Fibroblast of villous mesenchyme (primary cell): ENCODE results near the gene SIGLEC11. TPM values are rescaled to one million over a fixed set of nuclear protein-coding genes. Genes with fewer than 3 reads are reported as not detected.
A peak's percentile ranks its signal among the peaks of the same experiment; 100 is the strongest.

Experiments
- DNase-seq: peaks from one replicate; pipeline ENCODE4 v3.0.0-alpha.2; 2010; ENCODE audit warnings: low read depth
- H3K4me3 ChIP-seq: 2 replicates; pipeline ENCODE4 v1.5.1; 2011; ENCODE audit warnings: low read depth, mild to moderate bottlenecking, low read length
- CTCF ChIP-seq: IDR thresholded peaks from 2 replicates; pipeline ENCODE4 v1.5.1; 2012; ENCODE audit warnings: low read depth, mild to moderate bottlenecking, low read length; ENCODE audit not compliant: insufficient read depth
- total RNA-seq: library from RNA; depleted of rRNA; stranded (reverse); fragments of >200 nt; gene quantifications from 2 replicates; pipeline ENCODE4 v1.2.3, GENCODE V29; 2012

SIGLEC11 gene
- total RNA-seq, 1 donor: not detected

GRCh38 chr19:49918089-49918488 lies 42.9 kb downstream of the SIGLEC11 start:
- no peak for DNase-seq
- no peak for TF ChIP-seq CTCF
- H3K4me3 ChIP-seq: no peak overlapping the region

- no peak for TF ChIP-seq CTCF
- no peak for DNase-seq
- H3K4me3 ChIP-seq: no peak overlapping the region
Observed at GRCh38 chr19:49916839-49917733, 43.9 kb downstream of the SIGLEC11 start.

- no peak for TF ChIP-seq CTCF
- no peak overlapping the region for H3K4me3 ChIP-seq
Observed at GRCh38 chr19:49915271-49915670, 45.7 kb downstream of the SIGLEC11 start.

GRCh38 chr19:49913720-49914119 lies 47.3 kb downstream of the SIGLEC11 start:
- H3K4me3 ChIP-seq: no peak overlapping the region
- TF ChIP-seq CTCF: no peak
- DNase-seq: no peak

More at GRCh38 chr19:49915271-49915670, 45.7 kb downstream of the SIGLEC11 start:
- DNase-seq: no peak

- TF ChIP-seq CTCF: no peak
- DNase-seq: peak; percentile 30
Observed at GRCh38 chr19:49912965-49913685, 47.8 kb downstream of the SIGLEC11 start.

GRCh38 chr19:49911381-49912145 lies 49.4 kb downstream of the SIGLEC11 start:
- DNase-seq: peak; percentile 32
- H3K4me3 ChIP-seq: no peak overlapping the region
- no peak for TF ChIP-seq CTCF

More at GRCh38 chr19:49912965-49913685, 47.8 kb downstream of the SIGLEC11 start:
- H3K4me3 ChIP-seq: no peak overlapping the region
